WTC11 (cell line): ENCODE results near the gene PIK3CB. TPM values are rescaled to one million over a fixed set of nuclear protein-coding genes. Genes with fewer than 3 reads are reported as not detected.

ENCODE experiments used
- ATAC-seq: fragments of 200-7000 bp; cut with Tn5 transposase; 2 replicates; pipeline ENCODE4 v1.10.0; 2021; ENCODE audit warnings: mild to moderate bottlenecking, moderate library complexity
- CTCF ChIA-PET: fragments of 300-600 bp; sonication (Branson Sonifier 250); formaldehyde crosslinking; loops from one replicate; lab custom pipeline; 2021; ENCODE audit warnings: antibody characterized with exemption; lab: Charles Lee
- POLR2A ChIA-PET: fragments of 350-600 bp; sonication (Branson Sonifier 250); formaldehyde crosslinking; loops from one replicate; lab custom pipeline; 2021; ENCODE audit warnings: antibody characterized with exemption; lab: Charles Lee
- DNase-seq: peaks from one replicate; pipeline ENCODE4 v3.0.0; 2021; ENCODE audit warnings: low spot score
- H3K27ac Mint-ChIP-seq: 2 replicates; pipeline ENCODE4 v1.8.0; 2021; ENCODE audit warnings: mixed read lengths
- H3K27me3 Mint-ChIP-seq: 2 replicates; pipeline ENCODE4 v1.8.0; 2021; ENCODE audit warnings: low read depth, mild to moderate bottlenecking, moderate library complexity, mixed read lengths
- H3K36me3 Mint-ChIP-seq: 2 replicates; pipeline ENCODE4 v1.8.0; 2021; ENCODE audit warnings: mixed read lengths
- H3K4me1 Mint-ChIP-seq: 2 replicates; pipeline ENCODE4 v1.8.0; 2022; ENCODE audit warnings: mixed read lengths
- H3K4me3 Mint-ChIP-seq: 2 replicates; pipeline ENCODE4 v1.8.0; 2021; ENCODE audit warnings: mild to moderate bottlenecking, moderate library complexity, mixed read lengths
- H3K9me3 Mint-ChIP-seq: 2 replicates; pipeline ENCODE4 v1.8.0; 2021; ENCODE audit warnings: mixed read lengths
- ATF1 ChIP-seq: sonication (generic); formaldehyde crosslinking; IDR thresholded peaks from 2 replicates; pipeline ENCODE4 v1.8.1; 2023; ENCODE audit warnings: mild to moderate bottlenecking, moderate library complexity, missing genetic modification reagents
- CDX4 ChIP-seq: fragments of 250-450 bp; sonication (Bioruptor Pico); IDR thresholded peaks from 2 replicates; pipeline ENCODE4 v1.9.0; 2021; ENCODE audit warnings: moderate library complexity, mild to moderate bottlenecking, inconsistent platforms, borderline replicate concordance
- EMX1 ChIP-seq: fragments of 250-450 bp; sonication (Bioruptor Pico); IDR thresholded peaks from 2 replicates; pipeline ENCODE4 v1.8.0; 2021; ENCODE audit warnings: mild to moderate bottlenecking
- ESRRA ChIP-seq: sonication (generic); formaldehyde crosslinking; IDR thresholded peaks from 2 replicates; pipeline ENCODE4 v1.8.1; 2022; ENCODE audit warnings: mild to moderate bottlenecking, missing genetic modification reagents, borderline replicate concordance
- FOXP1 ChIP-seq: sonication (generic); formaldehyde crosslinking; IDR thresholded peaks from 2 replicates; pipeline ENCODE4 v1.8.0; 2022; ENCODE audit warnings: missing genetic modification reagents, mild to moderate bottlenecking, moderate library complexity, borderline replicate concordance
- GRHL2 ChIP-seq: fragments of 250-450 bp; sonication (Bioruptor Pico); IDR thresholded peaks from 2 replicates; pipeline ENCODE4 v1.8.0; 2022; ENCODE audit warnings: mild to moderate bottlenecking, moderate library complexity; ENCODE audit not compliant: insufficient replicate concordance, severe bottlenecking
- IRF2 ChIP-seq: sonication (generic); formaldehyde crosslinking; IDR thresholded peaks from 2 replicates; pipeline ENCODE4 v1.8.0; 2022; ENCODE audit warnings: low read depth, missing genetic modification reagents, borderline replicate concordance
- JAZF1 ChIP-seq: fragments of 250-450 bp; sonication (Bioruptor Pico); IDR thresholded peaks from 2 replicates; pipeline ENCODE4 v1.9.0; 2021; ENCODE audit warnings: moderate library complexity, mild to moderate bottlenecking, inconsistent platforms
- MAX ChIP-seq: sonication (generic); formaldehyde crosslinking; IDR thresholded peaks from 2 replicates; pipeline ENCODE4 v1.8.0; 2022; ENCODE audit warnings: mild to moderate bottlenecking, missing genetic modification reagents
- NFATC4 ChIP-seq: fragments of 250-450 bp; sonication (Bioruptor Pico); IDR thresholded peaks from 2 replicates; pipeline ENCODE4 v1.9.0; 2021; ENCODE audit warnings: mild to moderate bottlenecking
- RELA ChIP-seq: sonication (generic); formaldehyde crosslinking; IDR thresholded peaks from 2 replicates; pipeline ENCODE4 v1.8.1; 2022; ENCODE audit warnings: missing genetic modification reagents, mild to moderate bottlenecking, borderline replicate concordance
- TEAD1 ChIP-seq: sonication (generic); formaldehyde crosslinking; IDR thresholded peaks from 2 replicates; pipeline ENCODE4 v1.8.0; 2022; ENCODE audit warnings: mild to moderate bottlenecking, missing genetic modification reagents
- TEAD4 ChIP-seq: sonication (generic); formaldehyde crosslinking; IDR thresholded peaks from 2 replicates; pipeline ENCODE4 v1.8.0; 2022; ENCODE audit warnings: mild to moderate bottlenecking, missing genetic modification reagents
- TP53 ChIP-seq: sonication (generic); formaldehyde crosslinking; IDR thresholded peaks from 2 replicates; pipeline ENCODE4 v1.8.1; 2023; ENCODE audit warnings: mild to moderate bottlenecking, missing genetic modification reagents
- ZNF121 ChIP-seq: sonication (generic); formaldehyde crosslinking; IDR thresholded peaks from 2 replicates; pipeline ENCODE4 v1.8.0; 2023; ENCODE audit warnings: missing genetic modification reagents
- ZNF232 ChIP-seq: sonication (generic); formaldehyde crosslinking; IDR thresholded peaks from 2 replicates; pipeline ENCODE4 v1.8.0; 2022; ENCODE audit warnings: mild to moderate bottlenecking, missing genetic modification reagents
- ZNF263 ChIP-seq: sonication (generic); formaldehyde crosslinking; IDR thresholded peaks from 2 replicates; pipeline ENCODE4 v1.8.1; 2022; ENCODE audit warnings: low read depth, mild to moderate bottlenecking, moderate library complexity, missing genetic modification reagents
- ZNF317 ChIP-seq: sonication (generic); formaldehyde crosslinking; IDR thresholded peaks from 2 replicates; pipeline ENCODE4 v1.8.1; 2023; ENCODE audit warnings: low read depth, mild to moderate bottlenecking, moderate library complexity, missing genetic modification reagents, borderline replicate concordance
- ZNF396 ChIP-seq: fragments of 250-450 bp; sonication (Bioruptor Pico); IDR thresholded peaks from 2 replicates; pipeline ENCODE4 v1.8.0; 2021; ENCODE audit warnings: mild to moderate bottlenecking, moderate library complexity, borderline replicate concordance
- ZNF416 ChIP-seq: fragments of 250-450 bp; sonication (Bioruptor Pico); IDR thresholded peaks from 2 replicates; pipeline ENCODE4 v1.9.0; 2021; ENCODE audit warnings: mild to moderate bottlenecking, inconsistent platforms
- total RNA-seq: library from RNA; stranded (reverse); gene quantifications from 3 replicates; pipeline ENCODE4 v1.2.3, GENCODE V29; 2021
- TF ChIP-seq, protein P1 (sequence below): sonication (generic); formaldehyde crosslinking; IDR thresholded peaks from 2 replicates; pipeline ENCODE4 v1.8.0; 2023; ENCODE audit warnings: missing genetic modification reagents, mild to moderate bottlenecking, borderline replicate concordance
- TF ChIP-seq, protein P2 (sequence below): sonication (generic); formaldehyde crosslinking; IDR thresholded peaks from 2 replicates; pipeline ENCODE4 v1.8.0; 2022; ENCODE audit warnings: mild to moderate bottlenecking, missing genetic modification reagents
- TF ChIP-seq, protein P3 (sequence below): sonication (generic); formaldehyde crosslinking; IDR thresholded peaks from 2 replicates; pipeline ENCODE4 v1.8.1; 2023; ENCODE audit warnings: mild to moderate bottlenecking, moderate library complexity, missing genetic modification reagents
- TF ChIP-seq, protein P4 (sequence below): sonication (generic); formaldehyde crosslinking; IDR thresholded peaks from 2 replicates; pipeline ENCODE4 v1.8.0; 2023; ENCODE audit warnings: missing genetic modification reagents

PIK3CB gene
- total RNA-seq, 1 experiment from 2014 or later = 36.0 TPM

GRCh38 chr3:138827222-138827621, 7.5 kb downstream of the PIK3CB start (continued):
- TF ChIP-seq, protein P1, sequence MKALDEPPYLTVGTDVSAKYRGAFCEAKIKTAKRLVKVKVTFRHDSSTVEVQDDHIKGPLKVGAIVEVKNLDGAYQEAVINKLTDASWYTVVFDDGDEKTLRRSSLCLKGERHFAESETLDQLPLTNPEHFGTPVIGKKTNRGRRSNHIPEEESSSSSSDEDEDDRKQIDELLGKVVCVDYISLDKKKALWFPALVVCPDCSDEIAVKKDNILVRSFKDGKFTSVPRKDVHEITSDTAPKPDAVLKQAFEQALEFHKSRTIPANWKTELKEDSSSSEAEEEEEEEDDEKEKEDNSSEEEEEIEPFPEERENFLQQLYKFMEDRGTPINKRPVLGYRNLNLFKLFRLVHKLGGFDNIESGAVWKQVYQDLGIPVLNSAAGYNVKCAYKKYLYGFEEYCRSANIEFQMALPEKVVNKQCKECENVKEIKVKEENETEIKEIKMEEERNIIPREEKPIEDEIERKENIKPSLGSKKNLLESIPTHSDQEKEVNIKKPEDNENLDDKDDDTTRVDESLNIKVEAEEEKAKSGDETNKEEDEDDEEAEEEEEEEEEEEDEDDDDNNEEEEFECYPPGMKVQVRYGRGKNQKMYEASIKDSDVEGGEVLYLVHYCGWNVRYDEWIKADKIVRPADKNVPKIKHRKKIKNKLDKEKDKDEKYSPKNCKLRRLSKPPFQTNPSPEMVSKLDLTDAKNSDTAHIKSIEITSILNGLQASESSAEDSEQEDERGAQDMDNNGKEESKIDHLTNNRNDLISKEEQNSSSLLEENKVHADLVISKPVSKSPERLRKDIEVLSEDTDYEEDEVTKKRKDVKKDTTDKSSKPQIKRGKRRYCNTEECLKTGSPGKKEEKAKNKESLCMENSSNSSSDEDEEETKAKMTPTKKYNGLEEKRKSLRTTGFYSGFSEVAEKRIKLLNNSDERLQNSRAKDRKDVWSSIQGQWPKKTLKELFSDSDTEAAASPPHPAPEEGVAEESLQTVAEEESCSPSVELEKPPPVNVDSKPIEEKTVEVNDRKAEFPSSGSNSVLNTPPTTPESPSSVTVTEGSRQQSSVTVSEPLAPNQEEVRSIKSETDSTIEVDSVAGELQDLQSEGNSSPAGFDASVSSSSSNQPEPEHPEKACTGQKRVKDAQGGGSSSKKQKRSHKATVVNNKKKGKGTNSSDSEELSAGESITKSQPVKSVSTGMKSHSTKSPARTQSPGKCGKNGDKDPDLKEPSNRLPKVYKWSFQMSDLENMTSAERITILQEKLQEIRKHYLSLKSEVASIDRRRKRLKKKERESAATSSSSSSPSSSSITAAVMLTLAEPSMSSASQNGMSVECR (CRISPR knock-in tag) = no peak
- TF ChIP-seq TEAD4 (CRISPR knock-in tag) (no peak), ESRRA (CRISPR knock-in tag) (no peak), ZNF232 (CRISPR knock-in tag) (no peak), ZNF121 (no peak), IRF2 (CRISPR knock-in tag) (no peak), GRHL2 (CRISPR knock-in tag) (no peak)
- TF ChIP-seq, protein P2, sequence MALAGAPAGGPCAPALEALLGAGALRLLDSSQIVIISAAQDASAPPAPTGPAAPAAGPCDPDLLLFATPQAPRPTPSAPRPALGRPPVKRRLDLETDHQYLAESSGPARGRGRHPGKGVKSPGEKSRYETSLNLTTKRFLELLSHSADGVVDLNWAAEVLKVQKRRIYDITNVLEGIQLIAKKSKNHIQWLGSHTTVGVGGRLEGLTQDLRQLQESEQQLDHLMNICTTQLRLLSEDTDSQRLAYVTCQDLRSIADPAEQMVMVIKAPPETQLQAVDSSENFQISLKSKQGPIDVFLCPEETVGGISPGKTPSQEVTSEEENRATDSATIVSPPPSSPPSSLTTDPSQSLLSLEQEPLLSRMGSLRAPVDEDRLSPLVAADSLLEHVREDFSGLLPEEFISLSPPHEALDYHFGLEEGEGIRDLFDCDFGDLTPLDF (CRISPR knock-in tag) = no peak

- Mint-ChIP-seq H3K4me1 (peaks cover 28% of the 10 kb centered on the region), H3K4me3 (no peak overlapping the region), H3K27me3 (no peaks in the 10 kb centered on the region), H3K36me3 (peaks cover 17% of the 10 kb centered on the region), H3K27ac (peak overlapping the region; percentile 95), H3K9me3 (no peaks in the 10 kb centered on the region)
- DNase-seq (no peak), ATAC-seq (no peak)
- ChIA-PET POLR2A (no interaction called here), CTCF (interaction anchor here (0.6 to 3.7 kb wide), 3 partner anchors 61 to 231 kb away, joined by 3 to 27 read pairs (median 3); partner anchors contain the start of gene CEP70)
- no peak for TF ChIP-seq ZNF317 (CRISPR knock-in tag)
- TF ChIP-seq, protein P3, sequence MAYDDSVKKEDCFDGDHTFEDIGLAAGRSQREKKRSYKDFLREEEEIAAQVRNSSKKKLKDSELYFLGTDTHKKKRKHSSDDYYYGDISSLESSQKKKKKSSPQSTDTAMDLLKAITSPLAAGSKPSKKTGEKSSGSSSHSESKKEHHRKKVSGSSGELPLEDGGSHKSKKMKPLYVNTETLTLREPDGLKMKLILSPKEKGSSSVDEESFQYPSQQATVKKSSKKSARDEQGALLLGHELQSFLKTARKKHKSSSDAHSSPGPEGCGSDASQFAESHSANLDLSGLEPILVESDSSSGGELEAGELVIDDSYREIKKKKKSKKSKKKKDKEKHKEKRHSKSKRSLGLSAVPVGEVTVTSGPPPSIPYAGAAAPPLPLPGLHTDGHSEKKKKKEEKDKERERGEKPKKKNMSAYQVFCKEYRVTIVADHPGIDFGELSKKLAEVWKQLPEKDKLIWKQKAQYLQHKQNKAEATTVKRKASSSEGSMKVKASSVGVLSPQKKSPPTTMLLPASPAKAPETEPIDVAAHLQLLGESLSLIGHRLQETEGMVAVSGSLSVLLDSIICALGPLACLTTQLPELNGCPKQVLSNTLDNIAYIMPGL (CRISPR knock-in tag) = no peak
- TF ChIP-seq MAX = no peak
- TF ChIP-seq ZNF396 (CRISPR knock-in tag) = no peak
- TF ChIP-seq RELA (CRISPR knock-in tag) = no peak
- no peak for TF ChIP-seq NFATC4 (CRISPR knock-in tag)
- TF ChIP-seq ZNF121 = no peak
Measured at GRCh38 chr3:138825336-138825735, 9.4 kb downstream of the PIK3CB start.

- Mint-ChIP-seq H3K4me3 (0 out of 2 replicates have a peak overlapping the region, but pooled peaks have one; percentile 19), H3K9me3 (no peaks in the 10 kb centered on the region), H3K4me1 (peaks cover 17% of the 10 kb centered on the region), H3K27me3 (no peaks in the 10 kb centered on the region), H3K36me3 (peaks cover 17% of the 10 kb centered on the region), H3K27ac (peak overlapping the region; percentile 95)
- ATAC-seq (peak; percentile 76), DNase-seq (no peak)
- POLR2A ChIA-PET = interaction anchor here (0.6 to 1.4 kb wide), 4 partner anchors 10 to 82 kb away, joined by 3 to 8 read pairs (median 6); partner anchors contain the start of gene PIK3CB
- CTCF ChIA-PET = interaction anchor here (1.0 to 3.7 kb wide), 10 partner anchors 10 to 230 kb away, joined by 3 to 27 read pairs (median 6); partner anchors contain the start of genes CEP70 and PIK3CB
- TF ChIP-seq ZNF416 (CRISPR knock-in tag) (no peak), TEAD1 (CRISPR knock-in tag) (no peak), EMX1 (CRISPR knock-in tag) (no peak), ZNF263 (CRISPR knock-in tag) (no peak), FOXP1 (CRISPR knock-in tag) (no peak), TP53 (no peak), JAZF1 (CRISPR knock-in tag) (no peak), ATF1 (CRISPR knock-in tag) (no peak), CDX4 (CRISPR knock-in tag) (no peak)
- TF ChIP-seq, protein P4, sequence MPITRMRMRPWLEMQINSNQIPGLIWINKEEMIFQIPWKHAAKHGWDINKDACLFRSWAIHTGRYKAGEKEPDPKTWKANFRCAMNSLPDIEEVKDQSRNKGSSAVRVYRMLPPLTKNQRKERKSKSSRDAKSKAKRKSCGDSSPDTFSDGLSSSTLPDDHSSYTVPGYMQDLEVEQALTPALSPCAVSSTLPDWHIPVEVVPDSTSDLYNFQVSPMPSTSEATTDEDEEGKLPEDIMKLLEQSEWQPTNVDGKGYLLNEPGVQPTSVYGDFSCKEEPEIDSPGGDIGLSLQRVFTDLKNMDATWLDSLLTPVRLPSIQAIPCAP = no peak
Measured at GRCh38 chr3:138824114-138824506, 10.6 kb downstream of the PIK3CB start.
